Right lung (tissue), 5 donors: Measurements from ENCODE around the gene QTRT2. TPM values are rescaled to one million over a fixed set of nuclear protein-coding genes. Genes with fewer than 3 reads are reported as not detected.

Experiments used
- DNase-seq, 2 donors: peaks; one replicate each; pipeline ENCODE4 v3.0.0-alpha.2; 2013
- polyA plus RNA-seq, 5 donors: library from polyadenylated mRNA; unstranded; fragments of 120-200 nt; gene quantifications; one replicate each; pipeline versions ENCODE4 v1.2.1 to v1.2.3, GENCODE V29; 2013; ENCODE audit warnings: inconsistent platforms in 1 of 5, low replicate concordance in 1 of 5; ENCODE audit not compliant: insufficient read length in 5 of 5, insufficient read depth in 1 of 5

Gene QTRT2
- polyA plus RNA-seq, 5 donors: 23.5 to 38.4 (median 34.4) TPM

- DNase-seq: no peak
Observed at GRCh38 chr3:114120211-114120610, 63.7 kb downstream of the QTRT2 start.

GRCh38 chr3:114122027-114122709, 65.6 kb downstream of the QTRT2 start:
- DNase-seq: peak; percentile 1 to 10

GRCh38 chr3:114126461-114126860, 69.9 kb downstream of the QTRT2 start:
- DNase-seq: no peak

GRCh38 chr3:114127517-114127916, 71.0 kb downstream of the QTRT2 start:
- DNase-seq: no peak

- DNase-seq: no peak
Observed at GRCh38 chr3:114128231-114128630, 71.7 kb downstream of the QTRT2 start.

GRCh38 chr3:114128826-114129225, 72.3 kb downstream of the QTRT2 start:
- no peak for DNase-seq

GRCh38 chr3:114132500-114132899, 76.0 kb downstream of the QTRT2 start:
- no peak for DNase-seq

- no peak for DNase-seq
Observed at GRCh38 chr3:114133947-114134346, 77.4 kb downstream of the QTRT2 start.

Other genes with a start within 250 kb of the QTRT2 start
- 1 to 10 TPM; 3.1 to 6.2 (median 5.5) TPM for gene GRAMD1C, start 217.9 kb upstream of the QTRT2 start, polyA plus RNA-seq
- 1 to 10 TPM; 5.2 to 9.3 (median 6.9) TPM for gene ZDHHC23, start 108.7 kb upstream of the QTRT2 start, polyA plus RNA-seq
- 10 to 100 TPM; 15.6 to 24.6 (median 21.5) TPM for gene CCDC191, start 211 bp upstream of the QTRT2 start, polyA plus RNA-seq
- not detected for gene DRD3, start 122.3 kb downstream of the QTRT2 start, polyA plus RNA-seq
- under 1 TPM; 0.09 to 0.16 (median 0.10) TPM for gene ZNF80, start 180.8 kb downstream of the QTRT2 start, polyA plus RNA-seq
- gene TIGIT, start 237.3 kb downstream of the QTRT2 start, polyA plus RNA-seq: under 1 TPM; 0.14 to 0.58 (median 0.25) TPM